GM23338 (cell line): ENCODE measurements around the gene TNS1. TPM values are rescaled to one million over a fixed set of nuclear protein-coding genes. Genes with fewer than 3 reads are reported as not detected.

Experiments
- ATAC-seq: fragments of 200-7000 bp; cut with Tn5 transposase; 3 replicates; pipeline ENCODE4 v1.9.1; 2020
- DNase-seq: peaks from one replicate; pipeline ENCODE4 v3.0.0-alpha.2; 2015; ENCODE audit warnings: low spot score
- H2AFZ ChIP-seq: fragments of 200-600 bp; sonication (generic); 2 replicates; pipeline ENCODE4 v1.8.0; 2016; ENCODE audit warnings: antibody characterized with exemption, mild to moderate bottlenecking, moderate library complexity
- H3F3A ChIP-seq: fragments of 200-600 bp; sonication (generic); replicated peaks from 2 replicates; pipeline ENCODE4 v1.8.0; 2017; ENCODE audit warnings: antibody characterized with exemption, mixed run types, low read depth
- H3K27ac ChIP-seq: fragments of 200-600 bp; sonication (generic); 2 replicates; pipeline ENCODE4 v1.6.1; 2016; ENCODE audit warnings: low read depth
- H3K27me3 ChIP-seq: fragments of 200-600 bp; sonication (generic); 2 replicates; pipeline ENCODE4 v1.8.0; 2016; ENCODE audit warnings: mild to moderate bottlenecking, mixed run types, moderate library complexity; ENCODE audit not compliant: insufficient read depth
- H3K36me3 ChIP-seq: fragments of 200-600 bp; sonication (generic); 2 replicates; pipeline ENCODE4 v1.8.0; 2016; ENCODE audit warnings: mild to moderate bottlenecking; ENCODE audit not compliant: insufficient read depth
- H3K4me1 ChIP-seq: fragments of 200-600 bp; sonication (generic); 2 replicates; pipeline ENCODE4 v1.8.0; 2016; ENCODE audit warnings: mild to moderate bottlenecking, moderate library complexity; ENCODE audit not compliant: insufficient read depth
- H3K4me2 ChIP-seq: fragments of 200-600 bp; sonication (generic); 2 replicates; pipeline ENCODE4 v1.7.1; 2017; ENCODE audit warnings: mixed run types
- H3K4me3 ChIP-seq: fragments of 200-600 bp; sonication (generic); 2 replicates; pipeline ENCODE4 v1.6.1; 2016; ENCODE audit warnings: mixed run types
- H3K79me2 ChIP-seq: fragments of 200-600 bp; sonication (generic); replicated peaks from 2 replicates; pipeline ENCODE4 v1.8.0; 2017; ENCODE audit warnings: mild to moderate bottlenecking; ENCODE audit not compliant: insufficient read depth
- H3K9me2 ChIP-seq: fragments of 200-600 bp; sonication (generic); 2 replicates; pipeline ENCODE4 v1.8.0; 2017; ENCODE audit not compliant: insufficient read depth
- H4K20me1 ChIP-seq: fragments of 200-600 bp; sonication (generic); replicated peaks from 2 replicates; pipeline ENCODE4 v1.8.0; 2017; ENCODE audit warnings: mild to moderate bottlenecking; ENCODE audit not compliant: insufficient read depth
- H3K27ac Mint-ChIP-seq: 2 replicates; pipeline ENCODE4 v1.8.0; 2020; ENCODE audit warnings: inconsistent platforms, mild to moderate bottlenecking, moderate library complexity, mixed read lengths
- H3K27me3 Mint-ChIP-seq: 3 replicates; pipeline ENCODE4 v1.8.0; 2022; ENCODE audit warnings: low read depth, mild to moderate bottlenecking, moderate library complexity, mixed read lengths, inconsistent platforms; ENCODE audit not compliant: insufficient read depth, poor library complexity
- H3K36me3 Mint-ChIP-seq: 3 replicates; pipeline ENCODE4 v1.8.0; 2021; ENCODE audit warnings: low read depth, mild to moderate bottlenecking, inconsistent platforms, moderate library complexity, mixed read lengths
- H3K4me1 Mint-ChIP-seq: 3 replicates; pipeline ENCODE4 v1.8.0; 2020; ENCODE audit warnings: mild to moderate bottlenecking, inconsistent platforms, mixed read lengths
- H3K4me3 Mint-ChIP-seq: 3 replicates; pipeline ENCODE4 v1.8.0; 2021; ENCODE audit warnings: moderate library complexity, mild to moderate bottlenecking, inconsistent platforms, mixed read lengths
- H3K9me3 Mint-ChIP-seq: 3 replicates; pipeline ENCODE4 v1.8.0; 2020; ENCODE audit warnings: moderate library complexity, mild to moderate bottlenecking, inconsistent platforms, mixed read lengths
- CREB1 ChIP-seq: fragments of 250-450 bp; sonication (Bioruptor Pico); IDR thresholded peaks from 2 replicates; pipeline ENCODE4 v1.5.0; 2020; ENCODE audit warnings: low read depth, mild to moderate bottlenecking, moderate library complexity
- CTCF ChIP-seq, 2 experiments: fragments of 200-600 bp in 1 of 2; sonication (generic) in 1 of 2; conservative IDR thresholded peaks; 2 replicates each; pipeline versions ENCODE4 v1.5.1 to v1.6.1; 2016 to 2017; ENCODE audit warnings: antibody characterized with exemption in 2 of 2, low read depth in 2 of 2, mild to moderate bottlenecking in 2 of 2, moderate library complexity in 1 of 2
- EZH2 ChIP-seq: fragments of 200-600 bp; sonication (generic); IDR thresholded peaks from one replicate; pipeline ENCODE4 v1.8.0; 2017; ENCODE audit warnings: antibody characterized with exemption, mild to moderate bottlenecking, low read depth; ENCODE audit not compliant: unreplicated experiment
- EZH2phosphoT487 ChIP-seq: fragments of 200-600 bp; sonication (generic); IDR thresholded peaks from one replicate; pipeline ENCODE4 v1.8.1; 2018; ENCODE audit warnings: antibody characterized with exemption; ENCODE audit not compliant: unreplicated experiment
- JUNB ChIP-seq: IDR thresholded peaks from one replicate; pipeline ENCODE4 v1.6.1; 2016; ENCODE audit warnings: antibody characterized with exemption; ENCODE audit not compliant: unreplicated experiment
- POLR2AphosphoS5 ChIP-seq: IDR thresholded peaks from 2 replicates; pipeline ENCODE4 v1.6.1; 2016; ENCODE audit warnings: antibody characterized with exemption, low read depth
- REST ChIP-seq: IDR thresholded peaks from one replicate; pipeline ENCODE4 v1.6.1; 2018; ENCODE audit warnings: antibody characterized with exemption; ENCODE audit not compliant: unreplicated experiment
- ZNF331 ChIP-seq: fragments of 250-450 bp; sonication (Bioruptor Pico); IDR thresholded peaks from 2 replicates; pipeline ENCODE4 v1.5.0; 2020; ENCODE audit warnings: low read depth, mild to moderate bottlenecking, moderate library complexity
- polyA plus RNA-seq: library from polyadenylated mRNA; unstranded; fragments of >200 nt; fragmentation: Nextera tagmentation; extraction: Ambion mirVana; gene quantifications from 2 replicates; pipeline ENCODE4 v1.2.1, GENCODE V29; 2016
- total RNA-seq: library from RNA; depleted of rRNA; stranded (reverse); fragments of >200 nt; shearing (Covaris generic); gene quantifications from 2 replicates; pipeline ENCODE4 v1.2.3, GENCODE V29; 2014
- TF ChIP-seq, protein P1 (sequence below): IDR thresholded peaks from 2 replicates; pipeline ENCODE4 v1.6.1; 2016; ENCODE audit warnings: antibody characterized with exemption

TNS1 gene
- total and polyA plus RNA-seq, 2 experiments from 2014 or later, result 2.0 to 7.4 TPM

DNA sequence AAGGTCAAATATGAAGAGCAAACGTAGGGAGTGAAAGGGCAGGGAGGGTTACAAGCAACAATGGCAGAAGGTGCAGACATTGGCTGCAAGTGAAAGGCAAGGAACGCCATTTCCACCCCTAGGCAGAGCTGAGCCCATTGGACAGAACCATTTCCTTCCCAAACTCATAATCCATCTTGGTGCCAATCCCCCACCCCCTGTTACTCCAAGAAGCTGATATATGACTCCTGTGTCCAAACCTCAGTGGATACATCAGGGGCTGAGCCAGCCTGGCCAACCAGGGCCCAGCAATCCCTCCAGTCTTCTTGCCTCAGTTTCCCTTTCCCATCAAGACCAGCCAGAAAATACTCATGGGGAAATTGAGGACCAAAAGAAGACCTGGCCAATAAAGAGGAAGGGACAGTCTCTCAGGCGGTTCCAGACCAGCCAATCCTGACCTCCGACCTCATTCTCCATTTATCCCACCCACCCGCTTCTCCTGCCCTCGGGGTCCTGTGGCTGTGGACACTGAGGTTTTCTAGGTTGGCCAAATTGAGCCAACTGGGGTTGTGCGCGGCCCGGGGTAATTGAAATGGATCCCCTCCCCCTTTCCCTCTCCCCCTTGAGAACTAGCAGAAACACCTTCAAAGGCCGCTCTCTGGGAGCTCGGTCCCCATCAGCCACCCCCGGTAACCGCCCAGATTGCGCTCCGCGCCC lies 24.8 kb downstream of the TNS1 start:
- H3K4me3 ChIP-seq, result peak overlapping the region; percentile 96
- Mint-ChIP-seq H3K9me3 (peaks cover 2% of the 10 kb centered on the region; the same call in 1 of the 3 replicates), H3K36me3 (peaks cover 5% of the 10 kb centered on the region; the same call in 2 of the 3 replicates), H3K4me1 (peaks cover 15% of the 10 kb centered on the region; the same call in 2 of the 3 replicates), H3K4me3 (no peak overlapping the region), H3K27me3 (peaks cover 7% of the 10 kb centered on the region), H3K27ac (no peak overlapping the region)
- peaks cover 20% of the 10 kb centered on the region for H3K27me3 ChIP-seq
- no peaks in the 10 kb centered on the region; the same call in none of the 2 replicates for H4K20me1 ChIP-seq
- no peaks in the 10 kb centered on the region for H3K79me2 ChIP-seq
- H2AFZ ChIP-seq, result peak overlapping the region; percentile 23; the same call in 1 of the 2 replicates
- peaks cover 15% of the 10 kb centered on the region for H3K4me1 ChIP-seq
- H3K9me2 ChIP-seq, result no peaks in the 10 kb centered on the region
- no peak; the same call in 1 of the 3 replicates for ATAC-seq
- no peak for TF ChIP-seq CTCF (conservative IDR thresholded peaks at IDR 0.05; ENCODE audit: low read depth in 2 of 2)
- TF ChIP-seq, protein P1, sequence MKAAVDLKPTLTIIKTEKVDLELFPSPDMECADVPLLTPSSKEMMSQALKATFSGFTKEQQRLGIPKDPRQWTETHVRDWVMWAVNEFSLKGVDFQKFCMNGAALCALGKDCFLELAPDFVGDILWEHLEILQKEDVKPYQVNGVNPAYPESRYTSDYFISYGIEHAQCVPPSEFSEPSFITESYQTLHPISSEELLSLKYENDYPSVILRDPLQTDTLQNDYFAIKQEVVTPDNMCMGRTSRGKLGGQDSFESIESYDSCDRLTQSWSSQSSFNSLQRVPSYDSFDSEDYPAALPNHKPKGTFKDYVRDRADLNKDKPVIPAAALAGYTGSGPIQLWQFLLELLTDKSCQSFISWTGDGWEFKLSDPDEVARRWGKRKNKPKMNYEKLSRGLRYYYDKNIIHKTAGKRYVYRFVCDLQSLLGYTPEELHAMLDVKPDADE, result no peak
- TF ChIP-seq REST, result no peak
- TF ChIP-seq CREB1, result no peak
- TF ChIP-seq JUNB, result no peak
- no peak for TF ChIP-seq EZH2phosphoT487
- TF ChIP-seq EZH2, result no peak
- no peak for TF ChIP-seq ZNF331 (CRISPR knock-in tag)
- no peak for TF ChIP-seq POLR2AphosphoS5
- peak overlapping the region; percentile 93 for H3K4me2 ChIP-seq
- H3F3A ChIP-seq, result no peaks in the 10 kb centered on the region
- no peak overlapping the region for H3K27ac ChIP-seq
- no peak for DNase-seq
- no peaks in the 10 kb centered on the region for H3K36me3 ChIP-seq
